Ovary (tissue), 9 donors: ENCODE data around the gene STOML3. TPM values are rescaled to one million over a fixed set of nuclear protein-coding genes. Genes with fewer than 3 reads are reported as not detected.

Source experiments
- DNase-seq, 5 donors: peaks; one replicate each; pipeline ENCODE4 v3.0.0-alpha.2; 2019 to 2020
- H3K27ac ChIP-seq, 2 donors: fragments of 200-600 bp; one replicate each; pipeline versions ENCODE4 v1.5.1 to v1.8.0; 2019 to 2022
- H3K27me3 ChIP-seq: fragments of 200-600 bp; one replicate; pipeline ENCODE4 v1.8.0; 2022
- H3K36me3 ChIP-seq: fragments of 200-600 bp; sonication (generic); one replicate; pipeline ENCODE4 v1.5.1; 2019
- H3K4me1 ChIP-seq: one replicate; pipeline ENCODE4 v1.8.1; 2013; ENCODE audit warnings: mild to moderate bottlenecking, moderate library complexity; ENCODE audit not compliant: insufficient read depth
- H3K4me3 ChIP-seq: fragments of 200-600 bp; sonication (generic); one replicate; pipeline ENCODE4 v1.5.1; 2017
- H3K9me3 ChIP-seq, 2 donors: fragments of 200-600 bp in 1 of 2; sonication (generic) in 1 of 2; one replicate each; pipeline versions ENCODE4 v1.5.1 to v1.8.1; 2013 to 2019; ENCODE audit warnings: mild to moderate bottlenecking in 1 of 2, moderate library complexity in 1 of 2
- CTCF ChIP-seq, 3 donors: fragments of 450-650 bp in 2 of 3; fragments of 200-600 bp in 1 of 3; IDR thresholded peaks; one replicate each; pipeline versions ENCODE4 v1.5.1 to v1.8.0; 2016 to 2022; ENCODE audit warnings: antibody characterized with exemption in 3 of 3, mild to moderate bottlenecking in 1 of 3
- EP300 ChIP-seq: sonication (generic); formaldehyde crosslinking; IDR thresholded peaks from one replicate; pipeline ENCODE4 v1.6.1; 2017; ENCODE audit warnings: antibody characterized with exemption
- POLR2A ChIP-seq: fragments of 450-650 bp; IDR thresholded peaks from one replicate; pipeline ENCODE4 v1.6.1; 2017; ENCODE audit warnings: antibody characterized with exemption, mild to moderate bottlenecking, moderate library complexity
- WGBS, 3 donors: extraction: QIAGEN DNeasy Blood & Tissue Kit in 1 of 3; methylation state at CpG; one replicate each; pipeline versions ENCODE4 v1.1.5 to v1.1.7; 2013 to 2017; 5-methylcytosine and 5-hydroxymethylcytosine counted together
- intact Hi-C, 4 donors: fragments of 100-400 bp; cut with DNase I; formaldehyde crosslinking; loops; one replicate each; pipeline versions ENCODE4 v1.11.0 to v1.15.1; 2022 to 2023
- polyA plus RNA-seq, 2 donors: library from polyadenylated mRNA; stranded (reverse); fragments of 200-250 nt in 1 of 2; fragments of 350-450 nt in 1 of 2; fragmentation: Illumina TruSeq in 1 of 2; extraction: RNeasy Lipid Tissue Mini Kit (QIAGEN cat#74804) in 1 of 2; gene quantifications; one replicate each; pipeline ENCODE4 v1.2.3, GENCODE V29; 2013 to 2014
- total RNA-seq, 7 donors: library from RNA; depleted of rRNA in 2 of 7; stranded (reverse); fragments of >200 nt in 2 of 7; fragmentation: NEBNext Ultra II Directional in 3 of 7; extraction: Animal tissue kit (Norgen Biotek cat#: 25700) in 3 of 7; gene quantifications; one replicate each; pipeline versions ENCODE4 v1.1.0 to v1.2.4, GENCODE V29; 2016 to 2023
- donor health status: DM: no; HTN: no; CAD: no; lungs with moderate emphysema.
- donor health status: DM: no; HTN: no; CAD: no.
- donor health status: Bipolar disorder and iron deficiency.
- donor health status: DM: yes; HTN: yes; CAD: no.
- donor health status: DM: no; HTN: no; CAD: no.
- donor health status: DM: yes; HTN: yes; CAD: no.

Gene STOML3
- total and polyA plus RNA-seq, 9 donors = 0.12 to 8.6 (median 0.50) TPM; not detected in 4

GRCh38 chr13:39035204-39035603 is 44.6 kb upstream of the STOML3 start:
- peak overlapping the region; percentile 94 for H3K4me3 ChIP-seq
- no peak overlapping the region for H3K27ac ChIP-seq
- no peak for TF ChIP-seq CTCF (IDR thresholded peaks at IDR 0.05)
- TF ChIP-seq EP300 = no peak
- no peak for TF ChIP-seq POLR2A
- WGBS, 3 donors = 60 to 64% (median 62%) methylated on average over 2 of the region's 2 CpGs
- H3K27me3 ChIP-seq = no peaks in the 10 kb centered on the region
- H3K9me3 ChIP-seq = no peaks in the 10 kb centered on the region
- peaks cover 2% of the 10 kb centered on the region for H3K4me1 ChIP-seq
- DNase-seq = no peak
- H3K36me3 ChIP-seq = no peaks in the 10 kb centered on the region
- intact Hi-C loops = no loop called here

GRCh38 chr13:39034085-39034484 is 43.5 kb upstream of the STOML3 start:
- 88 to 93% (median 93%) methylated on average over 1 of the region's 1 CpG for WGBS, 3 donors
- H3K4me3 ChIP-seq = no peak overlapping the region

GRCh38 chr13:39032150-39032549 is 41.5 kb upstream of the STOML3 start:
- no peak overlapping the region for H3K27ac ChIP-seq
- no peak for DNase-seq
- H3K9me3 ChIP-seq = no peaks in the 10 kb centered on the region
- WGBS, 3 donors = 97 to 100% (median 100%) methylated on average over 1 of the region's 1 CpG
- intact Hi-C loops = no loop called here
- H3K4me3 ChIP-seq = no peak overlapping the region
- no peaks in the 10 kb centered on the region for H3K27me3 ChIP-seq
- TF ChIP-seq EP300 (no peak), CTCF (IDR thresholded peaks at IDR 0.05) (no peak), POLR2A (no peak)
- H3K36me3 ChIP-seq = no peaks in the 10 kb centered on the region
- peaks cover 2% of the 10 kb centered on the region for H3K4me1 ChIP-seq

More at GRCh38 chr13:39034085-39034484, 43.5 kb upstream of the STOML3 start:
- intact Hi-C loops = no loop called here
- TF ChIP-seq CTCF (IDR thresholded peaks at IDR 0.05) = no peak
- no peak for TF ChIP-seq POLR2A
- TF ChIP-seq EP300 = no peak
- Histone ChIP-seq H3K9me3 (no peaks in the 10 kb centered on the region), H3K36me3 (no peaks in the 10 kb centered on the region), H3K27me3 (no peaks in the 10 kb centered on the region), H3K4me1 (peaks cover 2% of the 10 kb centered on the region), H3K27ac (no peak overlapping the region)
- DNase-seq = no peak

- Histone ChIP-seq H3K27ac (no peak overlapping the region), H3K36me3 (no peaks in the 10 kb centered on the region), H3K4me3 (no peak overlapping the region), H3K27me3 (no peaks in the 10 kb centered on the region), H3K4me1 (no peaks in the 10 kb centered on the region), H3K9me3 (no peaks in the 10 kb centered on the region)
- DNase-seq = no peak
- TF ChIP-seq CTCF (IDR thresholded peaks at IDR 0.05) (no peak), POLR2A (no peak), EP300 (no peak)
- WGBS, 3 donors = 77 to 81% (median 80%) methylated on average over 2 of the region's 2 CpGs
- intact Hi-C loops = no loop called here
These were observed 34.8 kb upstream of the STOML3 start for GRCh38 chr13:39025433-39025839.

- Histone ChIP-seq H3K27me3 (no peaks in the 10 kb centered on the region), H3K4me1 (no peaks in the 10 kb centered on the region), H3K36me3 (no peaks in the 10 kb centered on the region), H3K27ac (no peak overlapping the region), H3K4me3 (no peak overlapping the region), H3K9me3 (no peaks in the 10 kb centered on the region)
- intact Hi-C loops = no loop called here
- DNase-seq = no peak
- no peak for TF ChIP-seq POLR2A
- TF ChIP-seq CTCF (IDR thresholded peaks at IDR 0.05) = no peak
- no peak for TF ChIP-seq EP300
These were observed 33.1 kb upstream of the STOML3 start for GRCh38 chr13:39023761-39024160.
